Activated CD4-positive, alpha-beta T cell treated with anti-CD3 and anti-CD28 coated beads, Interleukin-2, Interleukin-6, amounts not matched to agents 100 ng/mL and 50 ng/mL, durations not matched to agents 16 hours and 8 hours (primary cell): ENCODE data around the gene SLC7A4.
"Not testable (repeated sequence)": the region's sequence is repeated elsewhere in the genome, so short reads cannot be mapped to it uniquely, and the experiment has no call there.

Experiments used
- DNase-seq: peaks from one replicate; pipeline ENCODE4 v3.0.0-alpha.2; 2020

The SLC7A4 gene

GRCh38 chr22:21032037-21032867 lies at the start of gene SLC7A4:
TSS of gene SLC7A4 (minus strand) at chr22:21032561. CDS start at chr22:21031812, 749 bp downstream.
- DNase-seq: no peak

GRCh38 chr22:21080435-21081137 lies 48.2 kb upstream of the SLC7A4 start:
- no peak for DNase-seq

DNA sequence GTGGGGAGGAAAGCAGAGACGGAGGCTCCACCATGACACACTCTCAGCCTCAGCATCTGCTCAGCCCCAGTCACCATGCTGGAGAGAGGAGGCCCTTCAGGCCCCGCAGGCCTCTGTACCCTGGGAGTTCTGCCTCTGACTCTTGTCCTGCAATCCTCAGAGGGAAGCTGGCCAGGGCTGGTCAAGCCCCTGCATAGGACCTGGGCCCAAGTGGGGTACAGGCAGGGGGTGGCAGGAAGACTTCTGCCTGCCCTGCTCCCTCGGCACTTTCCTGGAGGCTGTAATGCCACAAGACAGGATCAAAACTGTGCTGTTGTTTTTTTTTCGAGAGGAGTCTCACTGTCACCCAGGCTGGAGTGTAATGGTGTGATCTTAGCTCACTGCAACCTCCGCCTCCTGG lies 47.1 kb upstream of the SLC7A4 start:
- no peak for DNase-seq

- DNase-seq: no peak
Observed at GRCh38 chr22:21078916-21079315, 46.6 kb upstream of the SLC7A4 start.

DNA sequence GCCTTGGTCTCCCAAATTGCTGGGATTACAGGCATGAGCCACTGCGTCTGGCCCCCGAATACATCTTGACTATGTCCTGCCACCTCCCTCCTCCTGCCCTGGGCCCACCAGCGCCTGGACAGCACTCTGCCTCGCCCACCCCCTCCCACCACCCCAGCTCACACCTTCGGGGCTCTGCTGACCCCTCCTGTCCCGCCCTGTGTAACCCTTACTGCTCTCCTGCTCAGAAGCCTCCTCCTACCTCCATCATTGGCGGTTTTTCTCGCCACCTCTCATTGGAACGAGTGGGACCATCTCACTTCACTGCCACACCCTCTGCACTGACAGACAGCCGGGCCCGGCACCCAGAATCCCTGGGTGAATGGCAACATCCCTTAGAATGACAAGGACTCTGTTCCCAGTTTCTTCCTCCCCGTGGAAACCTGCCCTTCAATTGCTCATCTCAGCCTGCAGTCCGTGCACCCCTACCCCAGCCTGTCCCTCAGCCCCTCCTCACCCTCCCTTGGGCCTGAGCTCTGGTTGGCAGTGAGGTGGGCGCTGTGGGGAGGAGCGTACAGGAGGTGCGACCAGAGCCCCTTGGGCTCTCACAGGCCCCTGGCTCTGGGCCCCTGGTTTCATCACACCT lies 45.6 kb upstream of the SLC7A4 start:
- no peak for DNase-seq

- DNase-seq: no peak
Observed at GRCh38 chr22:21076912-21077625, 44.7 kb upstream of the SLC7A4 start.

- no peak for DNase-seq
Observed at GRCh38 chr22:21075516-21076138, 43.3 kb upstream of the SLC7A4 start.

GRCh38 chr22:21074102-21074715 lies 41.8 kb upstream of the SLC7A4 start:
- DNase-seq: no peak

- no peak for DNase-seq
Observed at GRCh38 chr22:21073482-21073881, 41.1 kb upstream of the SLC7A4 start.

- no peak for DNase-seq
Observed at GRCh38 chr22:21073023-21073422, 40.7 kb upstream of the SLC7A4 start.

- DNase-seq: not testable (repeated sequence)
Observed at GRCh38 chr22:21071796-21072195, 39.4 kb upstream of the SLC7A4 start.

GRCh38 chr22:21070690-21071615 lies 38.6 kb upstream of the SLC7A4 start:
- DNase-seq: no peak

DNA sequence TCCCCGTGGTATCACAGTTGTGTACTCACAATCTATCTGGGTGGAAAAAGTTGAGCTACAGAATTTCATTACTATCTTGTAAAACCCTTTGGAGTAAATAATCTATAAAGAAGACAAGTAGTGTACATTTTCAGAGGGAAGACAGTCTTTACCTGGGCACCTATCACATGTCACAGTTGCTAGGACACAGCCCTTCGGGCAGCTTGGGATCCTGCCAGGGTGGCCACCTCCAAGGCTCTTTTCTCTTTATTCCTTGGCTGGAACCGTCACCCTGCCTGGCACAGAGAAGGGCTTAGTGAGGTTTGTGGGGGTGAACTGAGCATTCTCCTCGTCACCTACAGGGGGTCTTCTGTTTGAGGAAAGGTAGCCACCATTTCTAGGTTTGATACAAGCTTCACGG lies 37.0 kb upstream of the SLC7A4 start:
- DNase-seq: no peak

- no peak for DNase-seq
Observed at GRCh38 chr22:21068681-21069276, 36.4 kb upstream of the SLC7A4 start.

- no peak for DNase-seq
Observed at GRCh38 chr22:21067901-21068680, 35.7 kb upstream of the SLC7A4 start.

DNA sequence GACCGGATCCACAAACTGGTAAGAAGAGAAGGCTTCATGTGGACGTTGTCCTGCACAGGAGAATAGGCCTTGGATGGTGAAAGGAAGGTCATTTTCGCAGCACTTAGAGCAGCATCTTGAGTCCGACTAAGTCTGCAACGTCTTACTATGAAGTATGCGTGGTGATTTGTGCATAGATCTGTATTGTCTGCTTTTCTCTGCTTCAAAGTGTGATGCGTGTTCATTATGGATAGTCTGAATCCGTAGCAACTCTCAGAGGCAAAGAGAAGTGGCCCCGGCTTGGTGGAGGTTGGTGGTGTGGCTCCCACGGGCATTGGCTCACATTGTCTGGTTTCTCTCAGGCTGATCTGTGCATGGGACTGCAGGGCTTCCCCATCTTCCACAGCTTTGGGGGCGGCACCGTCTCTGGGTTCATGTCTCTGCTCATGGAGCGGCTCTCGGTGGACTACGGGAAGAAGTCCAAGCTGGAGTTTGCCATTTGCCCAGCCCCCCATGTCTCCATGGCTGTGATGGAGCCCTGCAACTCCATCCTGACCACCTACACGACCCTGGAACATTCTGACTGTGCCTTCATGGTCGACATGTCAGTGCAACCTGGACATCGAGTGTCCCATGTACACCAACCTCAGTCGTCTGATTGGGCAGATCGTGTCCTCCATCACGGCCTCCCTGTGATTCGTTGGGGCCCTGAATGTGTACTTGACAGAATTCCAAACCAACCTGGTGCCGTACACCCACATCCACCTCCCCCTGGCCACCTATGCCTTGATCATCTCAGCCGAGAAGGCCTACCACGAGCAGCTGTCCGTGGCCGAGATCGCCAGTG lies 34.9 kb upstream of the SLC7A4 start:
- no peak for DNase-seq

GRCh38 chr22:21064917-21065864 lies 32.8 kb upstream of the SLC7A4 start:
- DNase-seq: no peak

GRCh38 chr22:21064425-21064824 lies 32.1 kb upstream of the SLC7A4 start:
- not testable (repeated sequence) for DNase-seq
